Measurements from ENCODE around the gene MGAT4C. TPM values are rescaled to one million over a fixed set of nuclear protein-coding genes. Genes with fewer than 3 reads are reported as not detected.

The MGAT4C gene
- total and polyA plus RNA-seq, 4 experiments from 2014 or later = not detected

DNA sequence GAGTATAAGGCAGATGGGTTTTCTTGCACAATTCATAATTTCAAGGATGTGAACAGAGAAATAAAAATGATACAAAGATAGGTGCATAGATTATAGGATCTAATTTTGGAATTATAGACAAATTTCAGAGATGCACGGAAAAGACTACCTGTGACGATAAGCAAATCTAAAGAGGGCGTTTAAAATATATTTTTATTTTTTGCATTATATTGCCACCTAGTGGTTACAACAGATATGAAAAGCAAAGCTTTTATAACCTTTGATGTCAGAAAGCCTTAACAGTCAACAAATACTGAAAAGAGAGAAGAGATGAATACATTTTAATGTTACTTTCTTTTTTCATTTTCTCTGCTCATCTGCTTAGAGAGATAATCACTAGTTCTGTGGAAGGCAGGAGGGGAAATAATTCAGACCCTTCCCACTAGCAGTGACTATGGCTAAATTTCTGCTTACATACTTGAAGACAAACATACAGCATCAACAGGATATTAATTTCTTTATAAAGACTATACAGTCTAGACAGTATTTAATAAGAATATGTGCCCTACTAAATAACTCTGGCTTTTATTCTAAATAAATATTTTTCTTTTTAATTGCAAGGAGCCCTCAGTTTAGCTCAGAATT lies 335.8 kb downstream of the MGAT4C start:
- ChIA-PET POLR2A (ENCODE audit: partially characterized antibody) (no interaction called here), CTCF (ENCODE audit: partially characterized antibody) (interaction anchor here (1.2 to 1.5 kb wide), 2 partner anchors 9 to 1045 kb away, joined by 3 read pairs; no protein-coding TSS in a partner anchor)
- DNase-seq = peak in 3 of 5 donors; percentile 1 to 5 (median 1)
- H3K4me3 Mint-ChIP-seq = no peak overlapping the region
- intact Hi-C loops (cut with micrococcal nuclease) = loop anchor here (2.0 kb wide), 1 partner anchor 452 kb away; no protein-coding TSS in a partner anchor
- Histone ChIP-seq H3K27ac (ENCODE audit: low read depth, low read length) (no peak overlapping the region), H3K27me3 (ENCODE audit: insufficient read depth, low read length) (no peaks in the 10 kb centered on the region), H3K9me3 (ENCODE audit: control insufficient read depth in 1 of 2, low read length in 2 of 2) (no peaks in the 10 kb centered on the region), H3K36me3 (ENCODE audit: insufficient read depth, low read length) (no peaks in the 10 kb centered on the region), H3K4me1 (ENCODE audit: insufficient read depth, low read length) (no peaks in the 10 kb centered on the region), H3K4me3 (ENCODE audit: low read length in 2 of 2) (no peak overlapping the region)
- H3K4me1 Mint-ChIP-seq = no peaks in the 10 kb centered on the region
- no peaks in the 10 kb centered on the region for H3K36me3 Mint-ChIP-seq
- no peak overlapping the region for H3K27ac Mint-ChIP-seq
- H3K9me3 Mint-ChIP-seq = no peaks in the 10 kb centered on the region
- no peaks in the 10 kb centered on the region for H3K27me3 Mint-ChIP-seq
